Peyer's patch (tissue), 4 donors: ENCODE measurements around the gene ULK1.

Source experiments
- CTCF ChIP-seq, 6 experiments: fragments of 450-650 bp in 4 of 6; fragments of 200-600 bp in 2 of 6; sonication (generic) in 1 of 6; IDR thresholded peaks; one replicate each; pipeline ENCODE4 v1.5.1; 2017 to 2019; ENCODE audit warnings: antibody characterized with exemption in 6 of 6, mild to moderate bottlenecking in 3 of 6, moderate library complexity in 1 of 6
- POLR2A ChIP-seq, 2 donors: fragments of 450-650 bp; IDR thresholded peaks; one replicate each; pipeline ENCODE4 v1.5.1; 2017; ENCODE audit warnings: antibody characterized with exemption in 2 of 2, mild to moderate bottlenecking in 2 of 2, moderate library complexity in 2 of 2

GRCh38 chr12:131892711-131893604 lies 1.5 kb upstream of the ULK1 start:
- TF ChIP-seq POLR2A (IDR thresholded peaks at IDR 0.05) (no peak), CTCF (IDR thresholded peaks at IDR 0.05) (no peak)
